ENCODE data around the gene AK1. TPM values are rescaled to one million over a fixed set of nuclear protein-coding genes. Genes with fewer than 3 reads are reported as not detected.

AK1 gene
- total and polyA plus RNA-seq, 2 of the 13 experiments (the other 11 are each of a cell fraction or from before 2014, with no cell fraction given) = 19.1 to 32.8 TPM

DNA sequence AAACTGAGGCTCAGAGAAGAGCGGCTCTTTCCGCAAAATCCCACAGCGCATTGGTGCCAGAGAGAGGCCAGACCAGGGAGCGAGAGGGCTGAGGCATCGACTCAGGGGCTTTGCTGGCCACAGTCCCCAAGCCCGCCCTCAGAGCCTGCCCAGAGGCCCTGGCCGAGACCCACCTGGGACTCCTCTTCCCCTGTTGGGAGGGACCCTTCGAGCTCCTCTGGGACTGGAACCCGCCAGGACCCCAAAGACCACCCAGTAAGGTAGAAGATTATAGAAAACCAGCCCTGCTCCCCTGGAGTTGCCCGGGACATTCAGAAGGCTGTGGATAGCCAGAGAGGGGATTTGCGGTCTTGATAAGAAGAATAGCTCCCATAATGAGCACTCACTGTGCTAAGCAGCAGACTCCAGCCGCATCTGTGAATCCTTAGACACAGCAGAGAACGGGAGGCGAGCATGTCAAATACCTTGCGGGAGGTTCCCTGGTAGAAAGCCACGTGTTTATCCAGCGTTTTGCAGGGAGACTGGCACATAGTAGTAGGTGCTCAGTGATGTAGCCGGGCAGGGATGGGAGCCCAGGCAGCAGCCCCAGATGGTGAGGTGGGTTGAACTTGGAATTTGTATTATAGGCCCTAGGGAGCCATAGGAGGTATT lies 651 bp upstream of the AK1 start (continued):
- TF ChIP-seq, protein P1, sequence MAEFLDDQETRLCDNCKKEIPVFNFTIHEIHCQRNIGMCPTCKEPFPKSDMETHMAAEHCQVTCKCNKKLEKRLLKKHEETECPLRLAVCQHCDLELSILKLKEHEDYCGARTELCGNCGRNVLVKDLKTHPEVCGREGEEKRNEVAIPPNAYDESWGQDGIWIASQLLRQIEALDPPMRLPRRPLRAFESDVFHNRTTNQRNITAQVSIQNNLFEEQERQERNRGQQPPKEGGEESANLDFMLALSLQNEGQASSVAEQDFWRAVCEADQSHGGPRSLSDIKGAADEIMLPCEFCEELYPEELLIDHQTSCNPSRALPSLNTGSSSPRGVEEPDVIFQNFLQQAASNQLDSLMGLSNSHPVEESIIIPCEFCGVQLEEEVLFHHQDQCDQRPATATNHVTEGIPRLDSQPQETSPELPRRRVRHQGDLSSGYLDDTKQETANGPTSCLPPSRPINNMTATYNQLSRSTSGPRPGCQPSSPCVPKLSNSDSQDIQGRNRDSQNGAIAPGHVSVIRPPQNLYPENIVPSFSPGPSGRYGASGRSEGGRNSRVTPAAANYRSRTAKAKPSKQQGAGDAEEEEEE (CRISPR knock-in tag; IDR thresholded peaks at IDR 0.05; ENCODE audit: borderline replicate concordance) = no peak
- TF ChIP-seq GTF2F1 (IDR thresholded peaks at IDR 0.05; ENCODE audit: low read length) (no peak), THAP11 (CRISPR knock-in tag; IDR thresholded peaks at IDR 0.05) (no peak), ASH2L (IDR thresholded peaks at IDR 0.05; ENCODE audit: insufficient read length, low read depth, low read length) (peak; percentile 24), MIXL1 (CRISPR knock-in tag; IDR thresholded peaks at IDR 0.05) (no peak)

- 76% methylated on average over 5 of the region's 26 CpGs for WGBS (ENCODE audit: low lambda C conversion rate)
- FAIRE-seq = no peak
- no peaks in the 10 kb centered on the region for H4K20me1 ChIP-seq (ENCODE audit: insufficient read depth, low read length)
- H3K36me3 ChIP-seq (replicated peaks in 1 of 2; ENCODE audit: control insufficient read depth in 1 of 2, insufficient read depth in 2 of 2, low read length in 2 of 2) = no peaks in the 10 kb centered on the region
- peak overlapping the region; percentile 67 to 82 (median 69) for H3K4me3 ChIP-seq (replicated peaks in 1 of 3; ENCODE audit: insufficient read depth in 1 of 3, low read depth in 2 of 3, low read length in 3 of 3)
- ChIA-PET POLR2A (interaction anchor here (2.1 to 2.3 kb wide), 2 partner anchors 20 to 40 kb away, joined by 6 to 11 read pairs; partner anchors contain the start of gene ST6GALNAC4), CTCF (ENCODE audit: low intra/inter-chr PET ratio, low total read pairs) (no interaction called here)
- H3K9ac ChIP-seq (ENCODE audit: insufficient read depth, low read depth, low read length) = peak overlapping the region; percentile 63; the same call in 1 of the 2 replicates
- intact Hi-C loops (cut with micrococcal nuclease; ENCODE audit: unreplicated experiment) (no loop called here), in situ Hi-C loops (cut with HindIII; ENCODE audit: extremely low pct_ligation_motif_present, low pct_unique_long_range_greater_than_20kb) (no loop called here)
- H2AFZ ChIP-seq (ENCODE audit: low read length) = no peak overlapping the region
- ATAC-seq = peak; percentile 63
- H3K4me2 ChIP-seq (ENCODE audit: low read depth, low read length) = peak overlapping the region; percentile 87
- DNase-seq (ENCODE audit: low spot score) = no peak
- H3K27ac ChIP-seq (ENCODE audit: extremely low read length, insufficient read depth, low read length) = peak overlapping the region; percentile 14
- no peaks in the 10 kb centered on the region for H3K9me3 ChIP-seq (ENCODE audit: low read length)
- peaks cover 38% of the 10 kb centered on the region for H3K4me1 ChIP-seq (ENCODE audit: insufficient read depth, low read length)
- no peaks in the 10 kb centered on the region for H3K27me3 ChIP-seq (ENCODE audit: control insufficient read depth in 1 of 2, insufficient read depth in 2 of 2, low read length in 2 of 2)
- no peaks in the 10 kb centered on the region for H3K79me2 ChIP-seq (ENCODE audit: insufficient read depth, low read length)
- TSS peak; percentile 52 for BruUV-seq (replicated peaks)
- TF ChIP-seq, protein P2, sequence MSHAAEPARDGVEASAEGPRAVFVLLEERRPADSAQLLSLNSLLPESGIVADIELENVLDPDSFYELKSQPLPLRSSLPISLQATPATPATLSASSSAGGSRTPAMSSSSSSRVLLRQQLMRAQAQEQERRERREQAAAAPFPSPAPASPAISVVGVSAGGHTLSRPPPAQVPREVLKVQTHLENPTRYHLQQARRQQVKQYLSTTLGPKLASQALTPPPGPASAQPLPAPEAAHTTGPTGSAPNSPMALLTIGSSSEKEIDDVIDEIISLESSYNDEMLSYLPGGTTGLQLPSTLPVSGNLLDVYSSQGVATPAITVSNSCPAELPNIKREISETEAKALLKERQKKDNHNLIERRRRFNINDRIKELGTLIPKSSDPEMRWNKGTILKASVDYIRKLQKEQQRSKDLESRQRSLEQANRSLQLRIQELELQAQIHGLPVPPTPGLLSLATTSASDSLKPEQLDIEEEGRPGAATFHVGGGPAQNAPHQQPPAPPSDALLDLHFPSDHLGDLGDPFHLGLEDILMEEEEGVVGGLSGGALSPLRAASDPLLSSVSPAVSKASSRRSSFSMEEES (CRISPR knock-in tag; IDR thresholded peaks at IDR 0.05) = no peak
- TF ChIP-seq ZNF569 (CRISPR knock-in tag; IDR thresholded peaks at IDR 0.05; ENCODE audit: borderline replicate concordance) (no peak), SRY (CRISPR knock-in tag; IDR thresholded peaks at IDR 0.05) (0 out of 2 replicates have a peak, but pooled peaks have one; percentile 45), TOE1 (CRISPR knock-in tag; IDR thresholded peaks at IDR 0.05) (no peak), ZNF431 (CRISPR knock-in tag; IDR thresholded peaks at IDR 0.05; ENCODE audit: borderline replicate concordance, low read depth) (no peak), ZNF768 (CRISPR knock-in tag; IDR thresholded peaks at IDR 0.05) (peak; percentile 99), HNRNPL (IDR thresholded peaks at IDR 0.05; ENCODE audit: low read depth, low read length) (peak; percentile 87), MAF1 (CRISPR knock-in tag; IDR thresholded peaks at IDR 0.05; ENCODE audit: borderline replicate concordance) (no peak), ZC3H13 (CRISPR knock-in tag; IDR thresholded peaks at IDR 0.05) (0 out of 2 replicates have a peak, but pooled peaks have one; percentile 42), TEAD3 (CRISPR knock-in tag; optimal IDR thresholded peaks at IDR 0.05; ENCODE audit: borderline replicate concordance) (peak; percentile 22), ZNF777 (CRISPR knock-in tag; IDR thresholded peaks at IDR 0.05) (0 out of 2 replicates have a peak, but pooled peaks have one; percentile 1), RBM39 (IDR thresholded peaks at IDR 0.05; ENCODE audit: low read depth, low read length, poor library complexity, severe bottlenecking) (peak; percentile 10), CCAR2 (optimal IDR thresholded peaks at IDR 0.05; ENCODE audit: low read depth, low read length) (no peak), ZNF547 (CRISPR knock-in tag; IDR thresholded peaks at IDR 0.05) (0 out of 2 replicates have a peak, but pooled peaks have one; percentile 16), ZNF564 (CRISPR knock-in tag; IDR thresholded peaks at IDR 0.05) (peak; percentile 20; the same call in 1 of the 2 replicates)
Observed at GRCh38 chr9:127876764-127877562, 512 bp downstream of the AK1 start.

All from HepG2 (cell line).